Dedifferentiated amniotic fluid mesenchymal stem cell (primary cell): ENCODE data around the gene NETO1.
A peak's percentile ranks its signal among the peaks of the same experiment; 100 is the strongest.

ENCODE experiments used
- DNase-seq: peaks from one replicate; pipeline ENCODE4 v3.0.0-alpha.2; 2016; ENCODE audit errors: extremely low spot score

The NETO1 gene, protein sequence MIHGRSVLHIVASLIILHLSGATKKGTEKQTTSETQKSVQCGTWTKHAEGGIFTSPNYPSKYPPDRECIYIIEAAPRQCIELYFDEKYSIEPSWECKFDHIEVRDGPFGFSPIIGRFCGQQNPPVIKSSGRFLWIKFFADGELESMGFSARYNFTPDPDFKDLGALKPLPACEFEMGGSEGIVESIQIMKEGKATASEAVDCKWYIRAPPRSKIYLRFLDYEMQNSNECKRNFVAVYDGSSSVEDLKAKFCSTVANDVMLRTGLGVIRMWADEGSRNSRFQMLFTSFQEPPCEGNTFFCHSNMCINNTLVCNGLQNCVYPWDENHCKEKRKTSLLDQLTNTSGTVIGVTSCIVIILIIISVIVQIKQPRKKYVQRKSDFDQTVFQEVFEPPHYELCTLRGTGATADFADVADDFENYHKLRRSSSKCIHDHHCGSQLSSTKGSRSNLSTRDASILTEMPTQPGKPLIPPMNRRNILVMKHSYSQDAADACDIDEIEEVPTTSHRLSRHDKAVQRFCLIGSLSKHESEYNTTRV

GRCh38 chr18:72867746-72868584, at the start of gene NETO1:
Gene NETO1 (minus strand): TSS chr18:72867987. CDS start chr18:72867291, 696 bp downstream.
- DNase-seq: no peak

- DNase-seq: no peak
Observed at GRCh38 chr18:72910045-72910444, 42.3 kb upstream of the NETO1 start.

- DNase-seq: no peak
Observed at GRCh38 chr18:72908181-72908580, 40.4 kb upstream of the NETO1 start.

DNA sequence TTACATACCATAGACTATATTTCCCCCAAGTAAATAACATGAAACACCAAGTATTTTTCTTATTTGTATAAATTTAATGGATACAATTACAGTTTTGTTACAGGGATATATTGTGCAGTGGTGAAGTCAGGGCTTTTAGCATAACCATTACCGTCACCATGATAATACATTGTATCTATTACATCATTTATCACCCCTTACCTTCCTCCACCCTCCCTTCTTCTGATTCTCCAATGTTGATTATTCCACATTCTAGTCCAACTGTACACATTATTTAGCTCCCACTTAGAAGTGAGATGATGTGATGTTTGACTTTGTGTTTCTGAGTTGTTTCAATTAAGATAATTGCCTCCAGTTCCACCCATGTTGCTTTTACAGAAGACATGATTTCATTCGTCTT, 35.2 kb upstream of the NETO1 start:
- DNase-seq: no peak

GRCh38 chr18:72899338-72899737, 31.6 kb upstream of the NETO1 start:
- no peak for DNase-seq

GRCh38 chr18:72898870-72899269, 31.1 kb upstream of the NETO1 start:
- DNase-seq: no peak

DNA sequence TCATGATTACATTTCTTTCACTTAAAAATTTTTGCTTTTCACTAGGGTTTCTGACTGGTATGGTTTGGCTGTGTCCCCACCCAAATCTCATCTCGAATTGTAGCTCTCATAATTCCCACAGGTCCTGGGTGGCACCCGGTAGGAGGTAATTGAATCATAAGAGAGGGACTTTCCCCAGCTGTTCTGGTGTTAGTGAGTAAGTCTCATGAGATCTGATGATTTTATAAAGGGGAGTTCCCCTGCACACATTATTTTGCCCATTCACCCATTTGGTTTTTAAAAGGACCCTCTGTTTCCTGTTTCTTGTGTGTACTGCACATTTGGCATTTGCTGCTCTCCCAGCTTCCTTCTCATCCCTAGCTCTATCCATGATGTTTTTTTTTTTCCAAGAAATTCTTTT, 27.8 kb upstream of the NETO1 start:
- no peak for DNase-seq

- DNase-seq: no peak
Observed at GRCh38 chr18:72878561-72878960, 10.8 kb upstream of the NETO1 start.

DNA sequence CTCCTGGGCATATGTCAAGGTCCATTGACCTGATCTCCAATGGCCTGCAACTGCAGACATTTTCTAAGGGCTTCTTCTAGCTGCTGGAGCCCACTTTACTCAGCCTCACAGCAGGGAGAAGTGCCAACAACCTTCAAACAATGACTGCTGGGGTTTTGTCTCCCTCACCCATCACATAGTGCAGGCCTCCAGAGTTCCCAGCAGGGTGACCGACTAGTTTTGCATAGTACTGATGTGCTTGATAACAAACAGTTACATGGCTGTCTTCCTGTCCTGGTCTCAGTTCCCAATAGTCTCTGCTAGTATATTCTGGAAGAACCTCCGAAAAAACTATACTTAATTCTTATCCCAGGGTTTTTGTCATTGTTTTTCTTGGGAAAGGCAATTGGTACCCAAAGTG, 10.4 kb upstream of the NETO1 start:
- no peak for DNase-seq

DNA sequence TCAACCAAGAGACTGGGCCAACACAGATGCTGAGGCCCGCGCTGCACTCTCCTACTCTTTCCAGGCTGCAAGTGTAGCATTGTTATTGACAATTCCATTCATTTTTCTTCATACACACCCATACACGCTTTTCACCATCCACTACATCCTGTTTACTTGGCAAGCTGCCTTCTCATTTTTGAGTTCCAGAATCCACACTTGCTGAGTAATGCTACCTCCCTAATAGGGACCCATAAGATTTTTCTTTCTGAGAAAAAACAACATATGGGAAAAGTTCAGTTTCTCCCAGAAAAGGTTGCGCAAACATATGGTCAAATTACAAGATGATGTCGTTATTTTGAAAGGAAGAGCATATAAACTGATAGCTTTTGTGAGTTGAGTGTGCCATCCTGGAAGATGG, 3.3 kb upstream of the NETO1 start:
- DNase-seq: peak; percentile 24

DNA sequence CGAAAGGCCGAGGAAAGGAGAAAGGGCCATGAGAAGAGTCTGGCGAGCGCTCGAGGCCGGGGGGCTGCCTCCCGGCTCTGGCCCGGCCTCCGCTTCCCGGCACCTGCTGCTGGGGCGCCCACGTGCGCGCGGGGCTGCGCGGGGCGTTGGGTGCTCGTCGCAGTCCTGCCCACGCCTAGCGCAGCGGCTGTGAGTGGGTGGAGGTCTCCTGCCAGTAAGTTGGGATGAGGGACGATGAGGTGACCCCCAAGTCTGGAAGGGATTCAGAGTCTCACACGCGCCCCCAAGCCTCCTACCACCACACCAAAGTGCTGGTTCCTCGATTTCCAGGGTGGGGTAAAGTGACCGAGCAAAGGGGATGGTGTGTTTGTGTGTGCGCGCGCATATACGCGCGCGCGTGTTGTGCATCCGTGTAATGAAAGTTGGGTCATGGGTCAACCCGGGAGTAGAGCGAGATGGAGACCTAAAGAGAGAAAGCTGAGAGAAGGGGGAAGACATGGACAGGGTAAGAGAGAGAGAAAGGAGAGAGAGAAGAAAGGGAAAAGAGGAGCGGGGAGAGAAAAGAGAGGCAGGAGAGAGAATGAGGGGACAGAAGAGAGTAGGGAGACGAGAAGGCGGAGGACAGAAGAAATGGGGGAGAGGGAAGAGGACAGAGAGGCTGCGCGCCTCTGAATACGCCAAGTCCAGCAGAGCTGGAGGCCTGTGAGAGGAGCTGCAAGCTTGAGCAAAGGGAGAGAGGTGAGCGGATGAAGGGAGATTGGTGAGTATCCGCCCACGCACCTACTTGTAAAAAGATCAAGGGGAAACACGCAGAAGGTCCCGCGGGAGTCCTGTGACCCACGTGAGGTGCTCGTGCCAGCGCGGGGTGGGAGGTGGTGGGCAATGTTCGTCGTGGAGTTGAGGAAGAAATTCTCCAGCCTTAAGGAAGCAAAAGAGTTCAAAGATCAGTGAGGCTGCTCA, 1.7 kb upstream of the NETO1 start:
- DNase-seq: no peak

- DNase-seq: no peak
Observed at GRCh38 chr18:72868585-72869225, 918 bp upstream of the NETO1 start.

DNA sequence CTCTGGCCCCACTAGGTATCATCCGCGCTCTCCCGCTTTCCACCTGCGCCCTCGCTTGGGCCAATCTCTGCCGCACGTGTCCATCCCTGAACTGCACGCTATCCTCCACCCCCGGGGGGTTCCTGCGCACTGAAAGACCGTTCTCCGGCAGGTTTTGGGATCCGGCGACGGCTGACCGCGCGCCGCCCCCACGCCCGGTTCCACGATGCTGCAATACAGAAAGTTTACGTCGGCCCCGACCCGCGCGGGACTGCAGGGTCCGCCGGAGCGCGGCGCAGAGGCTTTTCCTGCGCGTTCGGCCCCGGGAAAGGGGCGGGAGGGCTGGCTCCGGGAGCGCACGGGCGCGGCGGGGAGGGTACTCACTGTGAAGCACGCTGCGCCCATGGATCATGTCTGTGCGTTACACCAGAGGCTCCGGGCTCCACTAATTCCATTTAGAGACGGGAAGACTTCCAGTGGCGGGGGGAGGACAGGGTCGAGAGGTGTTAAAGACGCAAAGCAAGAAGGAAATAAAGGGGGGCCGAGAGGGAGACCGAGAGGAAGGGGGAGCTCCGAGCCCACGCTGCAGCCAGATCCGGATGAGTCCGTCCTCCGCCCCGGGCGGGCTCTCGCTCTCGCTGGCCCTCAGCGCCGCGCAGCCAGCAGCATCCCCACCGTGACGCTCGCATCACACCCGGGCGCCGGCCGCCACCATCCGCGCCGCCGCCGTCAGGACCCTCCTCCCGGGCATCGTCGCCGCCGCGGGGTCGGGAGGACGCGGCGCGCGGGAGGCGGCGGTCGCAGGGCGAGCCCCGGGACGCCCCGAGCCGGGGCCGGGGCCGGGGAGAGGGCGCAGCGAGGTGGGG, 664 bp downstream of the NETO1 start:
- DNase-seq: no peak

DNA sequence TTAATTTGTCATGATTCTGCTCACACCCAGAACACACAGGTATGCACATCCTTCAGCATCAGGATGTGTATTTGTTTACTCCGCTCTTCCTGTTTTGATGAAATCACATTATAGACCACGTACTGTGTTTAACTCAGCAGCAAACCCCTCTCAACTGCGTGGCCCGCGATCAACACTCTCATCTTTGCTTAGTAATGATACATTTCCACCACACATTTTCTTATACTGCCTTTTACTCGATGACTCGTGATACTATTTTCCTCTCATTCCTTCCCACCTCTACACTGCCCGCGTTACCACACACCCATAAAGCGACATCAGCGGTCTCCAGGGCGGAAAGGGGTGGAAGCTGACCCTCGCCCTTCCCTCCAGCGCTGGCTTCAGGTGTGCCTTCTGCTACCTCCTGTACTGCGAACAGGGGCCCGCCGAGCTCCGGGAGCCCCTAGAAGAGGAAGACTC, 1.3 kb downstream of the NETO1 start:
- no peak for DNase-seq

- no peak for DNase-seq
Observed at GRCh38 chr18:72863754-72864153, 4.0 kb downstream of the NETO1 start.

- no peak for DNase-seq
Observed at GRCh38 chr18:72859088-72859487, 8.7 kb downstream of the NETO1 start.

GRCh38 chr18:72849671-72850070, 18.1 kb downstream of the NETO1 start:
- no peak for DNase-seq

- DNase-seq: no peak
Observed at GRCh38 chr18:72848503-72849237, 19.1 kb downstream of the NETO1 start.

GRCh38 chr18:72847771-72848170, 20.0 kb downstream of the NETO1 start:
- DNase-seq: no peak
